H1 (cell line): ENCODE results near the gene DCUN1D3.

Experiments used
- CREB1 ChIP-seq: IDR thresholded peaks from 2 replicates; pipeline ENCODE4 v1.6.1; 2012; ENCODE audit warnings: inconsistent platforms
- CTCF ChIP-seq, 3 experiments: IDR thresholded peaks; 1 replicate in 2 of 3; 2 replicates in 1 of 3; pipeline versions ENCODE4 v1.5.1 to v1.6.1; 2011; ENCODE audit warnings: low read length in 3 of 3, mild to moderate bottlenecking in 3 of 3, inconsistent platforms in 2 of 3, low read depth in 1 of 3, moderate library complexity in 1 of 3; ENCODE audit not compliant: insufficient read depth in 1 of 3; ENCODE audit errors: control extremely low read depth in 1 of 3
- EZH2 ChIP-seq: fragments of 200-600 bp; sonication (generic); IDR thresholded peaks from 2 replicates; pipeline ENCODE4 v1.7.1; 2012; ENCODE audit warnings: low read depth, mild to moderate bottlenecking, moderate library complexity, low read length, inconsistent platforms; ENCODE audit not compliant: severe bottlenecking
- KDM1A ChIP-seq: fragments of 200-600, 300-600 bp; sonication (generic); IDR thresholded peaks from 2 replicates; pipeline ENCODE4 v1.7.1; 2016; ENCODE audit warnings: mild to moderate bottlenecking, low read length, borderline replicate concordance
- POLR2A ChIP-seq, 2 experiments: IDR thresholded peaks; 1 replicate in 1 of 2; 2 replicates in 1 of 2; pipeline ENCODE4 v1.6.1; 2011; ENCODE audit warnings: low read depth in 2 of 2, low read length in 2 of 2, mild to moderate bottlenecking in 2 of 2; ENCODE audit errors: control extremely low read depth in 1 of 2
- POLR2AphosphoS5 ChIP-seq: IDR thresholded peaks from 2 replicates; pipeline ENCODE4 v1.6.1; 2011; ENCODE audit warnings: low read depth, low read length
- TAF1 ChIP-seq: IDR thresholded peaks from 2 replicates; pipeline ENCODE4 v1.6.1; 2011; ENCODE audit warnings: mild to moderate bottlenecking, low read depth, low read length
- TBP ChIP-seq: IDR thresholded peaks from 2 replicates; pipeline ENCODE4 v1.6.1; 2011; ENCODE audit warnings: low read depth, low read length, improper control_type of control experiment
- YY1 ChIP-seq: IDR thresholded peaks from 2 replicates; pipeline ENCODE4 v1.6.1; 2011; ENCODE audit warnings: low read depth, mild to moderate bottlenecking, low read length

- TF ChIP-seq TBP (no peak), EZH2 (no peak), YY1 (no peak), CTCF (IDR thresholded peaks at IDR 0.05; ENCODE audit: control extremely low read depth in 1 of 3, insufficient read depth in 1 of 3, low read depth in 1 of 3, low read length in 3 of 3) (no peak), CREB1 (no peak), KDM1A (no peak), TAF1 (no peak), POLR2AphosphoS5 (no peak), POLR2A (IDR thresholded peaks at IDR 0.05; ENCODE audit: control extremely low read depth in 1 of 2, low read depth in 2 of 2, low read length in 2 of 2) (no peak)
Observed at GRCh38 chr16:20930365-20930690, 30.2 kb upstream of the DCUN1D3 start.
